GM23338 (cell line): ENCODE data around the gene GLS. TPM values are rescaled to one million over a fixed set of nuclear protein-coding genes. Genes with fewer than 3 reads are reported as not detected.

Source experiments
- ATAC-seq: fragments of 200-7000 bp; cut with Tn5 transposase; 3 replicates; pipeline ENCODE4 v1.9.1; 2020
- DNase-seq: peaks from one replicate; pipeline ENCODE4 v3.0.0-alpha.2; 2015; ENCODE audit warnings: low spot score
- H2AFZ ChIP-seq: fragments of 200-600 bp; sonication (generic); 2 replicates; pipeline ENCODE4 v1.8.0; 2016; ENCODE audit warnings: antibody characterized with exemption, mild to moderate bottlenecking, moderate library complexity
- H3F3A ChIP-seq: fragments of 200-600 bp; sonication (generic); replicated peaks from 2 replicates; pipeline ENCODE4 v1.8.0; 2017; ENCODE audit warnings: antibody characterized with exemption, mixed run types, low read depth
- H3K27ac ChIP-seq: fragments of 200-600 bp; sonication (generic); 2 replicates; pipeline ENCODE4 v1.6.1; 2016; ENCODE audit warnings: low read depth
- H3K27me3 ChIP-seq: fragments of 200-600 bp; sonication (generic); 2 replicates; pipeline ENCODE4 v1.8.0; 2016; ENCODE audit warnings: mild to moderate bottlenecking, mixed run types, moderate library complexity; ENCODE audit not compliant: insufficient read depth
- H3K36me3 ChIP-seq: fragments of 200-600 bp; sonication (generic); 2 replicates; pipeline ENCODE4 v1.8.0; 2016; ENCODE audit warnings: mild to moderate bottlenecking; ENCODE audit not compliant: insufficient read depth
- H3K4me1 ChIP-seq: fragments of 200-600 bp; sonication (generic); 2 replicates; pipeline ENCODE4 v1.8.0; 2016; ENCODE audit warnings: mild to moderate bottlenecking, moderate library complexity; ENCODE audit not compliant: insufficient read depth
- H3K4me2 ChIP-seq: fragments of 200-600 bp; sonication (generic); 2 replicates; pipeline ENCODE4 v1.7.1; 2017; ENCODE audit warnings: mixed run types
- H3K4me3 ChIP-seq: fragments of 200-600 bp; sonication (generic); 2 replicates; pipeline ENCODE4 v1.6.1; 2016; ENCODE audit warnings: mixed run types
- H3K79me2 ChIP-seq: fragments of 200-600 bp; sonication (generic); replicated peaks from 2 replicates; pipeline ENCODE4 v1.8.0; 2017; ENCODE audit warnings: mild to moderate bottlenecking; ENCODE audit not compliant: insufficient read depth
- H3K9me2 ChIP-seq: fragments of 200-600 bp; sonication (generic); 2 replicates; pipeline ENCODE4 v1.8.0; 2017; ENCODE audit not compliant: insufficient read depth
- H4K20me1 ChIP-seq: fragments of 200-600 bp; sonication (generic); replicated peaks from 2 replicates; pipeline ENCODE4 v1.8.0; 2017; ENCODE audit warnings: mild to moderate bottlenecking; ENCODE audit not compliant: insufficient read depth
- H3K27ac Mint-ChIP-seq: 2 replicates; pipeline ENCODE4 v1.8.0; 2020; ENCODE audit warnings: inconsistent platforms, mild to moderate bottlenecking, moderate library complexity, mixed read lengths
- H3K27me3 Mint-ChIP-seq: 3 replicates; pipeline ENCODE4 v1.8.0; 2022; ENCODE audit warnings: low read depth, mild to moderate bottlenecking, moderate library complexity, mixed read lengths, inconsistent platforms; ENCODE audit not compliant: insufficient read depth, poor library complexity
- H3K36me3 Mint-ChIP-seq: 3 replicates; pipeline ENCODE4 v1.8.0; 2021; ENCODE audit warnings: low read depth, mild to moderate bottlenecking, inconsistent platforms, moderate library complexity, mixed read lengths
- H3K4me1 Mint-ChIP-seq: 3 replicates; pipeline ENCODE4 v1.8.0; 2020; ENCODE audit warnings: mild to moderate bottlenecking, inconsistent platforms, mixed read lengths
- H3K4me3 Mint-ChIP-seq: 3 replicates; pipeline ENCODE4 v1.8.0; 2021; ENCODE audit warnings: moderate library complexity, mild to moderate bottlenecking, inconsistent platforms, mixed read lengths
- H3K9me3 Mint-ChIP-seq: 3 replicates; pipeline ENCODE4 v1.8.0; 2020; ENCODE audit warnings: moderate library complexity, mild to moderate bottlenecking, inconsistent platforms, mixed read lengths
- CREB1 ChIP-seq: fragments of 250-450 bp; sonication (Bioruptor Pico); IDR thresholded peaks from 2 replicates; pipeline ENCODE4 v1.5.0; 2020; ENCODE audit warnings: low read depth, mild to moderate bottlenecking, moderate library complexity
- EZH2 ChIP-seq: fragments of 200-600 bp; sonication (generic); IDR thresholded peaks from one replicate; pipeline ENCODE4 v1.8.0; 2017; ENCODE audit warnings: antibody characterized with exemption, mild to moderate bottlenecking, low read depth; ENCODE audit not compliant: unreplicated experiment
- EZH2phosphoT487 ChIP-seq: fragments of 200-600 bp; sonication (generic); IDR thresholded peaks from one replicate; pipeline ENCODE4 v1.8.1; 2018; ENCODE audit warnings: antibody characterized with exemption; ENCODE audit not compliant: unreplicated experiment
- JUNB ChIP-seq: IDR thresholded peaks from one replicate; pipeline ENCODE4 v1.6.1; 2016; ENCODE audit warnings: antibody characterized with exemption; ENCODE audit not compliant: unreplicated experiment
- POLR2AphosphoS5 ChIP-seq: IDR thresholded peaks from 2 replicates; pipeline ENCODE4 v1.6.1; 2016; ENCODE audit warnings: antibody characterized with exemption, low read depth
- REST ChIP-seq: IDR thresholded peaks from one replicate; pipeline ENCODE4 v1.6.1; 2018; ENCODE audit warnings: antibody characterized with exemption; ENCODE audit not compliant: unreplicated experiment
- STAT1 ChIP-seq: IDR thresholded peaks from one replicate; pipeline ENCODE4 v1.6.1; 2016; ENCODE audit warnings: antibody characterized with exemption; ENCODE audit not compliant: unreplicated experiment
- ZNF114 ChIP-seq: fragments of 250-450 bp; sonication (Bioruptor Pico); IDR thresholded peaks from 2 replicates; pipeline ENCODE4 v1.5.0; 2020; ENCODE audit warnings: mild to moderate bottlenecking, moderate library complexity
- ZNF331 ChIP-seq: fragments of 250-450 bp; sonication (Bioruptor Pico); IDR thresholded peaks from 2 replicates; pipeline ENCODE4 v1.5.0; 2020; ENCODE audit warnings: low read depth, mild to moderate bottlenecking, moderate library complexity
- polyA plus RNA-seq: library from polyadenylated mRNA; unstranded; fragments of >200 nt; fragmentation: Nextera tagmentation; extraction: Ambion mirVana; gene quantifications from 2 replicates; pipeline ENCODE4 v1.2.1, GENCODE V29; 2016
- total RNA-seq: library from RNA; depleted of rRNA; stranded (reverse); fragments of >200 nt; shearing (Covaris generic); gene quantifications from 2 replicates; pipeline ENCODE4 v1.2.3, GENCODE V29; 2014
- TF ChIP-seq, protein P1 (sequence below): IDR thresholded peaks from 2 replicates; pipeline ENCODE4 v1.6.1; 2016; ENCODE audit warnings: antibody characterized with exemption
- TF ChIP-seq, protein P2 (sequence below): fragments of 250-450 bp; sonication (Bioruptor Pico); IDR thresholded peaks from 2 replicates; pipeline ENCODE4 v1.5.0; 2020; ENCODE audit warnings: mild to moderate bottlenecking, moderate library complexity

The GLS gene
- total and polyA plus RNA-seq, 2 experiments from 2014 or later = 38.1 to 172 TPM

DNA sequence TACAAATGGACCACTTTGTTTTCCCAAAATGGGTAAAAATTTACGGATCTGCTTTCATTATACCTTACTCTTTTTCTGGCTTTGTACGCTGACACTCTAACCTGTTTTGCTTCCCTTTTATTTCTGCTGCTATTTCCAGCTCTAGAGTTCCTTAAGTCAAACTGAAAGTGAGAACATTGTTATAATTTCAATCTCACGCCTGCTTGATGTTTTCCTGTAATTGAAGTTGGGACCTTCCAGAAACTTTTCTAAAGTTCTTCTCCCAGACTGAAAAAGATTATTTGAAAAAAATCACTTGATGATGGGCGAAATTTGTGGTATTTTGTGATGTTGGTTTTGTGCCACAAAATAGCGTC, 1.8 kb downstream of the GLS start:
- Mint-ChIP-seq H3K36me3 (peaks cover 26% of the 10 kb centered on the region), H3K27me3 (peaks cover 3% of the 10 kb centered on the region), H3K9me3 (no peaks in the 10 kb centered on the region), H3K4me1 (peaks cover 27% of the 10 kb centered on the region), H3K4me3 (peak overlapping the region; percentile 85), H3K27ac (no peak overlapping the region)
- Histone ChIP-seq H3K4me2 (peak overlapping the region; percentile 81), H3K27me3 (no peaks in the 10 kb centered on the region), H4K20me1 (peaks cover 11% of the 10 kb centered on the region), H3K9me2 (no peaks in the 10 kb centered on the region), H3K36me3 (no peaks in the 10 kb centered on the region), H3K4me1 (peaks cover 37% of the 10 kb centered on the region), H2AFZ (no peak overlapping the region), H3K27ac (no peak overlapping the region), H3K79me2 (peaks cover 55% of the 10 kb centered on the region), H3K4me3 (peak overlapping the region; percentile 76), H3F3A (no peaks in the 10 kb centered on the region)
- ATAC-seq (no peak), DNase-seq (no peak)
- TF ChIP-seq, protein P1, sequence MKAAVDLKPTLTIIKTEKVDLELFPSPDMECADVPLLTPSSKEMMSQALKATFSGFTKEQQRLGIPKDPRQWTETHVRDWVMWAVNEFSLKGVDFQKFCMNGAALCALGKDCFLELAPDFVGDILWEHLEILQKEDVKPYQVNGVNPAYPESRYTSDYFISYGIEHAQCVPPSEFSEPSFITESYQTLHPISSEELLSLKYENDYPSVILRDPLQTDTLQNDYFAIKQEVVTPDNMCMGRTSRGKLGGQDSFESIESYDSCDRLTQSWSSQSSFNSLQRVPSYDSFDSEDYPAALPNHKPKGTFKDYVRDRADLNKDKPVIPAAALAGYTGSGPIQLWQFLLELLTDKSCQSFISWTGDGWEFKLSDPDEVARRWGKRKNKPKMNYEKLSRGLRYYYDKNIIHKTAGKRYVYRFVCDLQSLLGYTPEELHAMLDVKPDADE = no peak
- TF ChIP-seq, protein P2, sequence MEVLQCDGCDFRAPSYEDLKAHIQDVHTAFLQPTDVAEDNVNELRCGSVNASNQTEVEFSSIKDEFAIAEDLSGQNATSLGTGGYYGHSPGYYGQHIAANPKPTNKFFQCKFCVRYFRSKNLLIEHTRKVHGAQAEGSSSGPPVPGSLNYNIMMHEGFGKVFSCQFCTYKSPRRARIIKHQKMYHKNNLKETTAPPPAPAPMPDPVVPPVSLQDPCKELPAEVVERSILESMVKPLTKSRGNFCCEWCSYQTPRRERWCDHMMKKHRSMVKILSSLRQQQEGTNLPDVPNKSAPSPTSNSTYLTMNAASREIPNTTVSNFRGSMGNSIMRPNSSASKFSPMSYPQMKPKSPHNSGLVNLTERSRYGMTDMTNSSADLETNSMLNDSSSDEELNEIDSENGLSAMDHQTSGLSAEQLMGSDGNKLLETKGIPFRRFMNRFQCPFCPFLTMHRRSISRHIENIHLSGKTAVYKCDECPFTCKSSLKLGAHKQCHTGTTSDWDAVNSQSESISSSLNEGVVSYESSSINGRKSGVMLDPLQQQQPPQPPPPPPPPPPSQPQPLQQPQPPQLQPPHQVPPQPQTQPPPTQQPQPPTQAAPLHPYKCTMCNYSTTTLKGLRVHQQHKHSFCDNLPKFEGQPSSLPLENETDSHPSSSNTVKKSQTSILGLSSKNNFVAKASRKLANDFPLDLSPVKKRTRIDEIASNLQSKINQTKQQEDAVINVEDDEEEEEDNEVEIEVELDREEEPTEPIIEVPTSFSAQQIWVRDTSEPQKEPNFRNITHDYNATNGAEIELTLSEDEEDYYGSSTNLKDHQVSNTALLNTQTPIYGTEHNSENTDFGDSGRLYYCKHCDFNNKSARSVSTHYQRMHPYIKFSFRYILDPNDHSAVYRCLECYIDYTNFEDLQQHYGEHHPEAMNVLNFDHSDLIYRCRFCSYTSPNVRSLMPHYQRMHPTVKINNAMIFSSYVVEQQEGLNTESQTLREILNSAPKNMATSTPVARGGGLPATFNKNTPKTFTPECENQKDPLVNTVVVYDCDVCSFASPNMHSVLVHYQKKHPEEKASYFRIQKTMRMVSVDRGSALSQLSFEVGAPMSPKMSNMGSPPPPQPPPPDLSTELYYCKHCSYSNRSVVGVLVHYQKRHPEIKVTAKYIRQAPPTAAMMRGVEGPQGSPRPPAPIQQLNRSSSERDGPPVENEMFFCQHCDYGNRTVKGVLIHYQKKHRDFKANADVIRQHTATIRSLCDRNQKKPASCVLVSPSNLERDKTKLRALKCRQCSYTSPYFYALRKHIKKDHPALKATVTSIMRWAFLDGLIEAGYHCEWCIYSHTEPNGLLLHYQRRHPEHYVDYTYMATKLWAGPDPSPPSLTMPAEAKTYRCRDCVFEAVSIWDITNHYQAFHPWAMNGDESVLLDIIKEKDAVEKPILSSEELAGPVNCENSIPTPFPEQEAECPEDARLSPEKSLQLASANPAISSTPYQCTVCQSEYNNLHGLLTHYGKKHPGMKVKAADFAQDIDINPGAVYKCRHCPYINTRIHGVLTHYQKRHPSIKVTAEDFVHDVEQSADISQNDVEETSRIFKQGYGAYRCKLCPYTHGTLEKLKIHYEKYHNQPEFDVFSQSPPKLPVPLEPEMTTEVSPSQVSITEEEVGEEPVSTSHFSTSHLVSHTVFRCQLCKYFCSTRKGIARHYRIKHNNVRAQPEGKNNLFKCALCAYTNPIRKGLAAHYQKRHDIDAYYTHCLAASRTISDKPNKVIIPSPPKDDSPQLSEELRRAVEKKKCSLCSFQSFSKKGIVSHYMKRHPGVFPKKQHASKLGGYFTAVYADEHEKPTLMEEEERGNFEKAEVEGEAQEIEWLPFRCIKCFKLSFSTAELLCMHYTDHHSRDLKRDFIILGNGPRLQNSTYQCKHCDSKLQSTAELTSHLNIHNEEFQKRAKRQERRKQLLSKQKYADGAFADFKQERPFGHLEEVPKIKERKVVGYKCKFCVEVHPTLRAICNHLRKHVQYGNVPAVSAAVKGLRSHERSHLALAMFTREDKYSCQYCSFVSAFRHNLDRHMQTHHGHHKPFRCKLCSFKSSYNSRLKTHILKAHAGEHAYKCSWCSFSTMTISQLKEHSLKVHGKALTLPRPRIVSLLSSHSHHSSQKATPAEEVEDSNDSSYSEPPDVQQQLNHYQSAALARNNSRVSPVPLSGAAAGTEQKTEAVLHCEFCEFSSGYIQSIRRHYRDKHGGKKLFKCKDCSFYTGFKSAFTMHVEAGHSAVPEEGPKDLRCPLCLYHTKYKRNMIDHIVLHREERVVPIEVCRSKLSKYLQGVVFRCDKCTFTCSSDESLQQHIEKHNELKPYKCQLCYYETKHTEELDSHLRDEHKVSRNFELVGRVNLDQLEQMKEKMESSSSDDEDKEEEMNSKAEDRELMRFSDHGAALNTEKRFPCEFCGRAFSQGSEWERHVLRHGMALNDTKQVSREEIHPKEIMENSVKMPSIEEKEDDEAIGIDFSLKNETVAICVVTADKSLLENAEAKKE (CRISPR knock-in tag) = no peak
- TF ChIP-seq ZNF114 (no peak), CREB1 (CRISPR knock-in tag) (no peak), REST (no peak), JUNB (no peak), ZNF331 (CRISPR knock-in tag) (no peak), STAT1 (no peak), EZH2 (no peak), POLR2AphosphoS5 (no peak), EZH2phosphoT487 (no peak)
